IPS-NIHi7 (cell line): Measurements from ENCODE around the gene TENM4.

Source experiments
- DNase-seq: peaks from one replicate; pipeline ENCODE4 v3.0.0; 2012; ENCODE audit warnings: mixed read lengths; ENCODE audit errors: extremely low spot score

Gene TENM4

GRCh38 chr11:79344753-79345294 is 96.0 kb downstream of the TENM4 start:
- DNase-seq = no peak

DNA sequence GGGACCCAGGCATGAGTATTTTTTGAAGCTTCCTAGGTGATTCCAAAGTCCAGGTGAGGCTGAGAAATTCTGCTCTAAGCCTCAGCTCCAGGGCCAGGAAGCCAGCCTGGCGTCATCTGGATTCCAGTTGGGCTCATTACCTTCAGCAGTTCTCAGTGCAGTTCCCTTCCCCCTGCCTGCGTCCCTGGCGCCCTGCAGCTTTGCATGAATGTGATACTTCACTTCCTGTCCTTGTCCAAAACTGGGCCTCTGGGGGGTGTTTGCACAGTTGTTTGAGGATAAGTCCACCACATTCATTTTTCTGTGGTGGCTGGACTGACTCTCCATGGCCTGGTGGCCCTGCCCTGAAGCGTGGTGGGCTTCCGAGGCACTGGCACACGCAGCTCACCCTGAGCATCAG is 98.1 kb downstream of the TENM4 start:
- DNase-seq = no peak

DNA sequence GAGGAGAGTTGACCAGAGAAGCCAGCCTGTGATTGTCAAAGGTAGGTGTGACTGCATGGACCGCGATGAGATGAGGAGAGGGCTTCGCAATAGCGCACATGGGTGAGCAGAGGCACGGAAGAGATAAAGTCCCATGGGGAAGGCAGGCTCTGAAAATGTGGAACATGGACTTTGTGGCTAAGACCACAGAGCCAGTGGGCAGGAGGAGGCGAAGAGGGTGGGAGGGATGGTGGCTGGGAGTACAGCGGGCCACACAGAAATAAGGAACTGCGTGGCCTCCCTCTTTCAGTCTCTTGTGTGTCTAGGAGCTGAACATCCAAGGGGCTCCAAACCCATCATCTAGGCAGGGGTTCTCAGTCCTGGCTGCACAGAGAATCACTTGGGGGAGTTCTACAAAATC is 98.6 kb downstream of the TENM4 start:
- no peak for DNase-seq

DNA sequence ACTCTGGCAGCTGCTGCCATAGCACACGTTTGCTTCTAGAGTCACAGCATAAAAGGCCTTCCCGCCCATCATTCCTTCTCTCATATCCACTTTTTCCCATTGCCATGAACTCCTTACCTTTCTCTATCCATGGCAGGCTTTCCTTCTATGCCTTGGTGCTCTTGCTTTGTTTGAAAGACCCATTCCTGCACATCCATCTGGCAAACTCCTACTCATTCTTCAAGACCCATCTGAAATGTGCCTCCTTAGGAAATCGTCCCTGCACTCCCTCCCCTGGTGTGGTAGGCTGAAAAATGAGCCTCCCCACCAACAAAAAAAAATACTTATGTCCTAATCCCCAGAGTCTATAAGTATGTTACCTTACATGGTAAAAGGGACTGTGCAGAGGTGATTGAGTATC is 100.3 kb downstream of the TENM4 start:
- no peak for DNase-seq

DNA sequence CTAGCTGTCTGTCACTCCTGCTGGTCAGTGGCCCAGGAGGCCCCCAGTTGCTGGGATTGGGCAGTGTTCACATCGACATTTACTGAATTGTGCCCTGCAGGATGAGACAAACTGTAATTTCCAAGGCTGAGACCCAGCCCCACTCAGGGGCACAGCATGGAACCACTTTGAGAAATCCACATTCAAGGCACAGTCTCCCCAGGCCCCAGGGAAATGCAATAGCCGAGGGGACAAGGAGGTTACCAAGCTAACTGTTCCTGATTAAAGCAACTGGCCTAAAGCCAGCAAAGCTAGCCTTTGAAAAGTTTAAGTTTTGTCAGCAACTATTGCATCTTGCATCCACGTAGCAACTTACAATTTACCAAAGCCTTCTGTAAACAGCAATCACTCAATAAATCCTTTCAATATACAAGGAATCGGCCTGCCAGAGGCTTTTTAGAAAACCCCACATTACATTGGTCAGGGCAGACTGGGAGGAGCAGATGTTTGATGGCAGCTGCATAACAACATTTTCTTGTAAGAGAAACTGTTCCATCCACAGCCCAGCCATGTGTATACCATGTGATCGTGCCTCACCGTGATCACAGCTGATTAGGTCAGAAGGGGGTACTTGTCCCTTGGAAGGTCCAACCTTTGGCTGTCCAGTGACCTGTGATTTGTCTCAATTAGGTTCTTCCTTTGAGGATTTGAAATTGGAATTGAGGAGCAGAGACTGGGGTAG is 103.9 kb downstream of the TENM4 start:
- peak; percentile 22 for DNase-seq

DNA sequence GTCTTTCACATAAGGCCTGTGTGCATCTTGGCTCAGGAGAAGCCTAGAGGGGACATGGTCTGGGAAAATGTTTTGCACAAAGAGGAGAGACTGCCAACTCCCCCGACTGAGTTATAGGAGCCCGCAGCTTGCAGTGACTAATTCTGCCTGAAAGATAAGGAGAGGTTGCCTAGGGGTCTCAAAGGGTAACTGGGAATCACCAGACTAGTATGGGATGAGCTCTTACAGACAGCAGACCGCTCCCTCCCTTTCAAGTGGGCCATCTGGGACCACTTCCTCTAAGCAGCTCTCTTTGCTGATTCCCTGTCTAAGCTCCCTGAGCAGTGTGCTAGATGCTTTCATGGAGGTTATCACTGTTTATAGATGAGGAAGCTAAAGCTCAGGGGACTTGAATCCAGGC is 105.1 kb downstream of the TENM4 start:
- DNase-seq = peak; percentile 27

DNA sequence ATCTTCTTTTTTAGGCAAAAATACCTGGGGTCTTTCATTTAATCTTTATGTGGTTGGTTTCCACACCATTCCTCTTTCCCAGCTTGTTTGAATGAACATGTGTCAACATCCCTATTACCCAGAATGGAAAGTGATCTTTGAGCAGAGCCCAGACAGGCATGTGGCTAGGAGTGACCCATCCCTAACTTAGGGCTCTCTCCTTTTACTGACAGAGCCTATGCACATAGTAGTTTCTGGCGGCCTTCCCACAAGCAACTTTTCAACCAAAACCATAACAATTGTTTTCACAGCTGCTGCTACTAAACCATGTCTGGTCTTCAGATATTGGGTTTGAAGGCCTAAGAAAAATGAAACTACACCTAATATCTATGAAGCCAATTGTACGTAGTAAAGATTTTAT is 107.5 kb downstream of the TENM4 start:
- DNase-seq = no peak

- DNase-seq = no peak
Measured at GRCh38 chr11:79332017-79332416, 108.8 kb downstream of the TENM4 start.

- DNase-seq = peak; percentile 41
Measured at GRCh38 chr11:79331203-79331901, 109.5 kb downstream of the TENM4 start.

GRCh38 chr11:79330651-79331050 is 110.2 kb downstream of the TENM4 start:
- no peak for DNase-seq

DNA sequence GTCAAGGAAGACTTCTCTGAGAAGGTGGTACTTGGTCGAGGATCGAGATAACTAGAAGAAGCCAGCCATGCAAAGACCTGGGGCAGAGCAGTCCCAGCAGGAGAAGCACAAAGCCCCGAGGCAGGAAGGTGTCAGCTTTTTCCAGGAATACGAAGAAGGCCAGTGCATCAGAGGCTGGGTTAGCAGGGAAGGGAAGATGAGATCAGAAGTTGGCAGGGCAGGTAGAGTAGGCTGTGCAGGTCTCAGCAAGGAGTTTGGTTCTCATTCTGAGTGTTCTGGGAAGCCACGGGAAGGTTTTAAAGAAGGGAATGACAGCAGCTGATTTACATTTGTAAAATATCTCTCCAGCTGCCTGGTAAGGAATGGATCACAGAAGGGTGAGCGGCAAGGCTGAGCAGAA is 111.3 kb downstream of the TENM4 start:
- DNase-seq = no peak

DNA sequence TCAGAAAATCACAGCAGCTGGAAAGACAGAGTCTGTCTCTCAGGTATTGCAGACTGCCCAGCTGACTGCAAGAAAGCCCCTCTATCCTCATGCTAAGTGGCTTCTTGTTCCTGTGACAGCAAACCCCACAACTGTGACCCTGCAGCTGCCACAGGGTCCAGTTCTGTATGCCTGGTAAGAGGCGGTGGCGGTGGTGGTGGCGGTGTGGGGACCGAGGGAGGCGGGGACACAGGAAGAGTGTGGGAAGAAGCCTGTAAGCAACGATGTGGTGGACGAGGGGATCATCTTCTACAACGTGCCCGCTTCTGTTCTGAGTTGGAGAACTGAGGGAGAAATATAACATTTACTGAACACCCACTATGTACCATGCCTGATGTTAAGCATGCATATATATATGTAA is 112.4 kb downstream of the TENM4 start:
- DNase-seq = no peak

DNA sequence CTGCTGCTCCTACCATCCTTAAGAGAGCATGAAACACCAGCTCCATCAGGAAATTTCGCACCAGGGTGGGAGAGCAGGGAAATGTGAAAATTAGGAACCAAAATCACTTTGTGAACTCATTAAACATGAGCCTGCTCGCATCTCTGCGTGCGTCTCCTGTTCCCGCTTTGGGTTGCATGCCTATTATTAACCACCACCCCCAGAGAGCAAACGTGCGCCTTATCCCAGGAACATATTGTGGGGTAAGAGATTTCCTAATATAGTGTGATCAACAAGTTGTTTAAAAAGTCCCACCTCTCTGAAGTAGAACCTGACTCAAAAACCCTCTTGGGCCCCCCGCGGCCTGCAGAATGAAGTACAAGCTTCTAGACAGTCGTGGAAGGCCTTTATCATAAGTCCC is 115.0 kb downstream of the TENM4 start:
- no peak for DNase-seq

DNA sequence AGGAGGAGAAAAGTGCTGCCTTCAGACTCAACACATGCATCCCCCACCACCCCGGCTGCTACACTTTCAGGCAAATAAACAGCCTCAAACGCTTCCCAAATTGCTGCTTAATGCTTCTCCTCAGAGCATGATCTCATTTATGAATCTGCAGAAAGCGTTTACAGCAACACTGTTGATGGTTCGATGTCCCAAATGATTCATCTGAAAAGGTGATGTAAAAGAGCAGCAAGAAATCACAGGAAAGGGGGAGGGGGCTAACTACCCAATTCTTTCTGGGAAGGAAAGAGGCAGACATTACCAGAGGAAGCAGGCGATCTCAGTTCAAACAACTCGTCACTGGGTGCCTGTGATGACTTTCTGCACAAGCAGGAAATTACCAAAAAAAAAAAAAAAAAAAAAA is 119.6 kb downstream of the TENM4 start:
- DNase-seq = no peak

DNA sequence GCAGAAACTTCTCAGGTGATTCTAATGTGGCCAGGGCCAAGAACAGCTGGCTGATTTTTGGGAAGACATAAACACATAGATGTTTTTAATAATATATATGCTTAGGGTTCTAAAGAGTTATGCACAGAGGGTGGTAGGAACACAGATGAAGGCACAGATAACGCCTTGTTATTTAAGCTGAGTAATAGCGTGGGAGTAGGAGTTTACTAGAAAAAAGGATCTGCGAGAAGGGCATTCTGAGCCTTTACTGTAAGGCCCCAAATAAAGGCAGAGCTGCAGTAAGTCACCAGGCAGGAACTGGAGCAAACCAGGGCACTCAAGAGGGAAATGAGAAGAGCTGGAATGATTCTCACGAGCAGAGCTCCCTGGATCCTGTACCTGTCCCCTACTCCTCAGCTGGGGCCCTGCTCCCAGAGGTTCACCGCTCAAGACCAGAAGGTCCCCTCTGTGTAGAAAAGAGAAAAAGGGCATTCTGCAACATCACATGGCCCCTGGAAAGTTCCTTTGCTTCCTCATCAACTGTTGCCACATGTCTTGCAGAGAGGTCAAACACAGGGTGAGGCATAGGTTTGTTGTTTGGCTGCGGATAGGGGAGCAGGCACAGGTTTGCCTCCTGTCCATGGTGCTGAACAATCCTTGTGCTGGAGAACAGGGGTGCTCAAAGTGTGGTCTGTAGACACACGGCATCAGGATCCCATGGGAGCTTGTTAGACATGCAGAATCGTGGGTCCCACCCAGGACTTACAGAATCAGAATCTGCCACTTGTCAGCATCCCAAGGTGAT is 125.7 kb downstream of the TENM4 start:
- peak; percentile 84 for DNase-seq

- no peak for DNase-seq
Measured at GRCh38 chr11:79313530-79313913, 127.3 kb downstream of the TENM4 start.

DNA sequence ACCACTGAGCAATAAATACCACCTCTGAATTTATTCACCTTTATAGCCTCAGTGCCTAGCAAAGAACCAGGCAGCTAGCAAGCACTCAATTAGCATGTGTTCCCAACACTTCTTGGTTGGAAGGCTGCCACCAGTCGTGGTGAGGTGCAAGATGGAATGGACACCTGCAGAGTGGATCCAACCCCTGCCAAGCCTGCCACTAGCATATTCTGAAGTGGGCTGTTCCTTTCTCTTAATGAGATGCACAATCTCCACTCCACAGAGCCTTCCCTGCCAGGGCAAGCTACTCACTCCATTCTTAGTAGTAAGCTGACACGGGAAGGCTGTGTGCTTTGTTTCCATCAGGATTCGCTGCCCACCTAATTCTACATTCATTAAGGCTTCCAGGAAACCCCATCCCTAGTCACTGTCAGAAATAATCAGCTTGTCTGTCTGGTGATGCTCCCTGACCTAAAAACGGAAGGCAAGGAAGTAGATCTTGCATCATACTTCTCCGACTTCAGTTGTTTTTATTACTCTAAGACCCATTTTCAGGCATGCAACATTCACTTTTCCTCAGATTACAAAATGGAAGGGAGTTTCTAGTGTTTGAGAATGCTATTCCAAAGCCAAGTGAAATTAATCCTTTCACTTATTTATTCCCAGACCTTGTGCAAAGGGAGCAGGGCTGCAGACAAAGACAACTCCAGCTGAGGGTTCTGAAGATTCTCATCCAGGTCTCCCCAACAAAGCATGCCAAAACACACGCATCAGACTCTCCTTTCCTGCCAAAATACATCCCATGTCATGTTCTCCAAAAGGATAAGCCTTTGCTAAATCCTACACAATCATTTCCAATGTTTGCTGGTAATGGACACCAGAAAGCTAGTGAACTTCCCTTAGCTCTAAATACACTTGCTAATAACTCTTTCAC is 128.0 kb downstream of the TENM4 start:
- no peak for DNase-seq

DNA sequence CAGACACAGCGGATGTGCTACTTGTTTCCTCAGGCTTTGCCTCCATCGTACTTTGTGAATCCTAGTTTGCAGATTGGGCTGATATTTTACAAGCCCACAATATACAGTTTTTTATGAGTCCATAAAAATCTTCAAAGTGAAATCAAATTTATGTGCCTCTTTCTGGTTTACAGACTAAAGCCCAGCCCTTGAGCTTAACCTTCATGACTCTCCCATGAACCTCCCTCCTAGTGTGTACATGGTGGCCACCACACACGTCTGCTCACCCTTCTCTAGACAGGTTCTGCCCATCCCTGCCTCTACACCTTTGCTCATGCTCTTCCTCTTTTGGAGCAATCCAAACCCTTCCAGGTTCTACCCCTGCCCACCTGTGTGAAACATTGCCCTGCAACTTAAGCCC is 129.4 kb downstream of the TENM4 start:
- DNase-seq = no peak

DNA sequence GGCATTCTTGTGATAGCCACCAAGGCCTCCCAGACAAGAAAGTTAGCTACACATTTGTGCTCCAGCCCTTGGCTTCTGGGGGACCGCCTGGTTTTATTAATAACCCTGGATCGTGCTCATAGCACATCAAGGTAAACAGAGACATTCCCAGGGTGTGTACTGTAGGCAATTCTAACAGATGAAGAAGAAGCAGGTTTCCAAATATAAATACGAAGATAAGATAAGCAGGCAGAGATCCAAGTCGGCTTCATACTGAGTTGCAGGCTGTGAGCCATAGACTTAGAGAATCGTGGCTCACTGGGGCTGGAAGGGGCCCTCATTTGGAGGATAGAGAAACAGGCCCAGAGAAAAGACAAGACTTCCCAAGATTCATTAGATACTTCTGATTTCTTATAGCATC is 131.4 kb downstream of the TENM4 start:
- no peak for DNase-seq

DNA sequence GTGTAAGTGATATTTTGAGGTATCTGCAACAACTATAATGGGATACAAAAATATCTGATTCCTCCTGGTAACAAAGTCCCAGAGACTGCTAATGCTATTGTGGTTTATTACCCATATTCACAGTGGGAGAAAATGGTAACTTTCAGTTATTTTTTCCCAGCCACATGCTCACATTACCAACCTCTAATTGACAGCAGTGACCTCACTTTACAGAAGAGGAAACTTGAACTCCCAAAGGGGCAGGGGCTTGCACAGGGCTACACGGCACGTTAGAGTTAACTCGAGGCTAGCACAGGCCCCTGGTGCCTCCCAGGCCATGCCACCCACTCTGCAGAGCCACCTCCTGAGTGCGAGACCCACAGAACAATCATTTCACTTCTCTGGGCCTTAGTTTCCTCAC is 132.4 kb downstream of the TENM4 start:
- DNase-seq = no peak

GRCh38 chr11:79304599-79305212 is 136.1 kb downstream of the TENM4 start:
- no peak for DNase-seq
